ENCODE data around the gene ISL1. TPM values are rescaled to one million over a fixed set of nuclear protein-coding genes. Genes with fewer than 3 reads are reported as not detected.

ISL1 gene
- total RNA-seq, 1 experiment from 2014 or later, result 3.7 TPM

- in situ Hi-C loops (cut with HindIII; ENCODE audit: low pct_unique_long_range_greater_than_20kb, low sequenced_read_pairs), result no loop called here
- no peak for DNase-seq (ENCODE audit: low read depth, low spot score)
Observed at GRCh38 chr5:51399643-51400006, 16.4 kb downstream of the ISL1 start.

- no peak for DNase-seq (ENCODE audit: low read depth, low spot score)
- in situ Hi-C loops (cut with HindIII; ENCODE audit: low pct_unique_long_range_greater_than_20kb, low sequenced_read_pairs), result no loop called here
Observed at GRCh38 chr5:51404255-51404654, 21.0 kb downstream of the ISL1 start.

GRCh38 chr5:51411921-51412325, 28.7 kb downstream of the ISL1 start:
- DNase-seq (ENCODE audit: low read depth, low spot score), result no peak
- in situ Hi-C loops (cut with HindIII; ENCODE audit: low pct_unique_long_range_greater_than_20kb, low sequenced_read_pairs), result no loop called here

GRCh38 chr5:51414516-51414915, 31.3 kb downstream of the ISL1 start:
- no peak for DNase-seq (ENCODE audit: low read depth, low spot score)
- in situ Hi-C loops (cut with HindIII; ENCODE audit: low pct_unique_long_range_greater_than_20kb, low sequenced_read_pairs), result no loop called here

- in situ Hi-C loops (cut with HindIII; ENCODE audit: low pct_unique_long_range_greater_than_20kb, low sequenced_read_pairs), result no loop called here
- DNase-seq (ENCODE audit: low read depth, low spot score), result peak; percentile 46
Observed at GRCh38 chr5:51416149-51416548, 32.9 kb downstream of the ISL1 start.

- in situ Hi-C loops (cut with HindIII; ENCODE audit: low pct_unique_long_range_greater_than_20kb, low sequenced_read_pairs), result no loop called here
- peak; percentile 71 for DNase-seq (ENCODE audit: low read depth, low spot score)
Observed at GRCh38 chr5:51433052-51433710, 49.9 kb downstream of the ISL1 start.

GRCh38 chr5:51439232-51439631, 56.0 kb downstream of the ISL1 start:
- in situ Hi-C loops (cut with HindIII; ENCODE audit: low pct_unique_long_range_greater_than_20kb, low sequenced_read_pairs), result no loop called here

More at GRCh38 chr5:51439232-51439631, 56.0 kb downstream of the ISL1 start:
- no peak for DNase-seq (ENCODE audit: low read depth, low spot score)
